Kidney (tissue), 14 donors: ENCODE data around the gene ARID3B. TPM values are rescaled to one million over a fixed set of nuclear protein-coding genes. Genes with fewer than 3 reads are reported as not detected.

Experiments
- DNase-seq, 5 donors: peaks; one replicate each; pipeline ENCODE4 v3.0.0-alpha.2; 2013 to 2020
- FAIRE-seq: peaks from 2 replicates; lab custom pipeline; 2012; peaks lifted over from hg19 to GRCh38; lab: Jason Lieb, UNC
- H3K27ac ChIP-seq, 2 donors: one replicate each; pipeline ENCODE4 v1.7.0; 2013; ENCODE audit warnings: low read depth in 2 of 2, low read length in 2 of 2, inconsistent platforms in 1 of 2
- H3K27me3 ChIP-seq: one replicate; pipeline ENCODE4 v1.7.1; 2013; ENCODE audit warnings: low read length, inconsistent platforms; ENCODE audit not compliant: control insufficient read depth, insufficient read depth
- H3K36me3 ChIP-seq, 3 donors: one replicate each; pipeline versions ENCODE4 v1.7.0 to v1.7.1; 2013; ENCODE audit warnings: low read length in 3 of 3, control low read depth in 1 of 3, inconsistent platforms in 1 of 3; ENCODE audit not compliant: insufficient read depth in 3 of 3, control insufficient read depth in 2 of 3
- H3K4me1 ChIP-seq, 3 donors: one replicate each; pipeline versions ENCODE4 v1.7.0 to v1.7.1; 2013; ENCODE audit warnings: low read length in 3 of 3, inconsistent platforms in 1 of 3, low read depth in 1 of 3; ENCODE audit not compliant: control insufficient read depth in 2 of 3, insufficient read depth in 2 of 3
- H3K4me3 ChIP-seq, 3 donors: one replicate each; pipeline versions ENCODE4 v1.7.0 to v1.8.1; 2013; ENCODE audit warnings: low read length in 3 of 3, control low read depth in 1 of 3, inconsistent platforms in 1 of 3
- H3K9ac ChIP-seq, 3 donors: one replicate each; pipeline versions ENCODE4 v1.7.0 to v1.7.1; 2013; ENCODE audit warnings: low read length in 3 of 3, control low read depth in 1 of 3, inconsistent platforms in 1 of 3
- H3K9me3 ChIP-seq, 3 donors: one replicate each; pipeline versions ENCODE4 v1.7.0 to v1.7.1; 2013; ENCODE audit warnings: low read length in 3 of 3, control low read depth in 1 of 3, inconsistent platforms in 1 of 3; ENCODE audit not compliant: control insufficient read depth in 2 of 3, insufficient read depth in 1 of 3
- CTCF ChIP-seq: IDR thresholded peaks from 3 replicates; pipeline ENCODE4 v1.5.1; 2012; ENCODE audit warnings: mild to moderate bottlenecking, moderate library complexity, borderline replicate concordance; ENCODE audit not compliant: insufficient read depth; ENCODE audit errors: extremely low read depth
- intact Hi-C: fragments of 100-400 bp; cut with DNase I; formaldehyde crosslinking; loops from one replicate; pipeline ENCODE4 v1.11.1; 2022
- polyA plus RNA-seq: library from polyadenylated mRNA; stranded (reverse); fragments of 350-450 nt; fragmentation: Illumina TruSeq; extraction: RNeasy Lipid Tissue Mini Kit (QIAGEN cat#74804); gene quantifications from one replicate; pipeline ENCODE4 v1.2.3, GENCODE V29; 2014; ENCODE audit warnings: low read depth, low replicate concordance; ENCODE audit not compliant: insufficient read depth
- total RNA-seq: library from RNA; stranded (reverse); fragmentation: NEBNext Ultra II Directional; extraction: Animal tissue kit (Norgen Biotek cat#: 25700); gene quantifications from one replicate; pipeline ENCODE4 v1.2.1, GENCODE V29; 2021
- donor health status: control.
- donor health status: control.
- donor health status: control.
- donor health status: control.
- donor health status: control.
- donor health status: DM: yes; HTN: yes; CAD: no.
- donor health status: Normal renal cell carcinoma (clear cell type).

Gene ARID3B
- total and polyA plus RNA-seq, 2 donors from 2014 or later = 2.3 to 6.2 TPM

- no peaks in the 10 kb centered on the region for H3K27me3 ChIP-seq
- no peak for TF ChIP-seq CTCF
- peak overlapping the region in 2 of 3 donors; percentile 8 to 12 for H3K4me3 ChIP-seq
- H3K27ac ChIP-seq = no peak overlapping the region
- intact Hi-C loops = no loop called here
- H3K4me1 ChIP-seq = peaks cover 11 to 28% (median 18%) of the 10 kb centered on the region in 3 donors
- H3K9ac ChIP-seq = no peak overlapping the region
- DNase-seq (peak in 1 of 5 donors; percentile 23), FAIRE-seq (no peak)
- H3K9me3 ChIP-seq = no peaks in the 10 kb centered on the region
- H3K36me3 ChIP-seq = peaks cover 0 to 2% (median 0%) of the 10 kb centered on the region in 3 donors
These were observed 2.6 kb downstream of the ARID3B start for GRCh38 chr15:74543583-74543982.

- Histone ChIP-seq H3K9me3 (no peaks in the 10 kb centered on the region), H3K27me3 (no peaks in the 10 kb centered on the region), H3K36me3 (peaks cover 0 to 2% (median 0%) of the 10 kb centered on the region in 3 donors), H3K9ac (no peak overlapping the region), H3K4me1 (peaks cover 11 to 28% (median 18%) of the 10 kb centered on the region in 3 donors), H3K4me3 (no peak overlapping the region), H3K27ac (no peak overlapping the region)
- FAIRE-seq (no peak), DNase-seq (no peak)
- intact Hi-C loops = no loop called here
- TF ChIP-seq CTCF = no peak
These were observed 4.1 kb downstream of the ARID3B start for GRCh38 chr15:74545086-74545485.

GRCh38 chr15:74545776-74546656 is 5.0 kb downstream of the ARID3B start:
- peak; percentile 98 to 100 (median 98) for DNase-seq
- Histone ChIP-seq H3K4me1 (peaks cover 9 to 24% (median 16%) of the 10 kb centered on the region in 3 donors), H3K9me3 (no peaks in the 10 kb centered on the region), H3K27ac (no peak overlapping the region), H3K4me3 (peak overlapping the region in 1 of 3 donors; percentile 29), H3K9ac (no peak overlapping the region), H3K27me3 (no peaks in the 10 kb centered on the region), H3K36me3 (peaks cover 0 to 2% (median 0%) of the 10 kb centered on the region in 3 donors)
- intact Hi-C loops = no loop called here
- peak; percentile 52 for FAIRE-seq
- peak; percentile 10 for TF ChIP-seq CTCF
